B cell (primary cell): Measurements from ENCODE around the gene SAMD4B. TPM values are rescaled to one million over a fixed set of nuclear protein-coding genes. Genes with fewer than 3 reads are reported as not detected.

Experiments
- ATAC-seq: fragments of 200-7000 bp; cut with Tn5 transposase; one replicate; pipeline ENCODE4 v1.10.0; 2021; ENCODE audit warnings: low read depth, mild to moderate bottlenecking, moderate number of reproducible peaks, moderate library complexity
- CTCF ChIA-PET: fragments of 350-600 bp; sonication (Branson Sonifier 250); formaldehyde crosslinking; loops from one replicate; lab custom pipeline; 2021; ENCODE audit warnings: antibody characterized with exemption, inconsistent platforms; lab: Charles Lee
- POLR2A ChIA-PET: fragments of 350-600 bp; sonication (Branson Sonifier 250); formaldehyde crosslinking; loops from one replicate; lab custom pipeline; 2021; ENCODE audit warnings: antibody characterized with exemption; lab: Charles Lee
- DNase-seq: peaks from one replicate; pipeline ENCODE4 v3.0.0; 2013
- H2AFZ ChIP-seq: 2 replicates; pipeline ENCODE4 v1.6.1; 2012; ENCODE audit warnings: mild to moderate bottlenecking, low read depth, low read length; ENCODE audit not compliant: insufficient read depth, poor library complexity, severe bottlenecking
- H3K27ac ChIP-seq, 2 donors: 1 replicate in 1 of 2; 2 replicates in 1 of 2; pipeline ENCODE4 v1.5.1; 2012 to 2013; ENCODE audit warnings: low read length in 2 of 2, mild to moderate bottlenecking in 2 of 2, moderate library complexity in 1 of 2
- H3K27me3 ChIP-seq, 4 experiments: fragments of 200-600 bp in 1 of 4; sonication (generic) in 1 of 4; replicated peaks in 1 of 4; 1 replicate in 2 of 4; 2 replicates in 2 of 4; pipeline versions ENCODE4 v1.6.1 to v1.7.0; 2013 to 2016; ENCODE audit warnings: low read length in 3 of 4, mild to moderate bottlenecking in 2 of 4, mixed read lengths in 1 of 4, moderate library complexity in 1 of 4; ENCODE audit not compliant: insufficient read depth in 4 of 4, control insufficient read depth in 3 of 4; ENCODE audit errors: control extremely low read depth in 1 of 4
- H3K36me3 ChIP-seq, 2 experiments: replicated peaks in 1 of 2; 1 replicate in 1 of 2; 2 replicates in 1 of 2; pipeline versions ENCODE4 v1.6.1 to v1.7.1; 2013; ENCODE audit warnings: low read length in 1 of 2; ENCODE audit not compliant: insufficient read depth in 2 of 2, control insufficient read depth in 1 of 2; ENCODE audit errors: control extremely low read depth in 1 of 2, extremely low read depth in 1 of 2
- H3K4me1 ChIP-seq, 2 donors: fragments of 200-600 bp in 1 of 2; sonication (generic) in 1 of 2; 1 replicate in 1 of 2; 2 replicates in 1 of 2; pipeline versions ENCODE4 v1.5.1 to v1.6.1; 2013 to 2017; ENCODE audit warnings: low read length in 2 of 2; ENCODE audit not compliant: control insufficient read depth in 2 of 2, insufficient read depth in 2 of 2
- H3K4me2 ChIP-seq: replicated peaks from 2 replicates; pipeline ENCODE3; 2012; ENCODE audit warnings: mild to moderate bottlenecking, low read depth, low read length; ENCODE audit not compliant: poor library complexity, severe bottlenecking
- H3K4me3 ChIP-seq, 5 experiments: fragments of 200-600 bp in 1 of 5; sonication (generic) in 1 of 5; 1 replicate in 3 of 5; 2 replicates in 2 of 5; pipeline versions ENCODE4 v1.5.1 to v1.7.0; 2011 to 2016; ENCODE audit warnings: low read length in 4 of 5, mild to moderate bottlenecking in 4 of 5, low read depth in 2 of 5, control low read depth in 1 of 5, moderate library complexity in 1 of 5; ENCODE audit not compliant: insufficient read depth in 1 of 5; ENCODE audit errors: control extremely low read depth in 1 of 5, extremely low read depth in 1 of 5
- H3K79me2 ChIP-seq: fragments of 200-600 bp; sonication (generic); one replicate; pipeline ENCODE4 v1.6.0; 2016; ENCODE audit warnings: low read length; ENCODE audit not compliant: control insufficient read depth, insufficient read depth
- H3K9ac ChIP-seq: fragments of 200-600 bp; sonication (generic); 2 replicates; pipeline ENCODE4 v1.6.1; 2017; ENCODE audit warnings: mild to moderate bottlenecking, low read length, moderate library complexity
- H3K9me3 ChIP-seq, 3 donors: one replicate each; pipeline versions ENCODE4 v1.6.1 to v1.7.1; 2013; ENCODE audit warnings: low read length in 2 of 3; ENCODE audit not compliant: control insufficient read depth in 2 of 3, insufficient read depth in 1 of 3; ENCODE audit errors: control extremely low read depth in 1 of 3
- H4K20me1 ChIP-seq: 2 replicates; pipeline ENCODE4 v1.6.0; 2012; ENCODE audit warnings: mild to moderate bottlenecking, low read length; ENCODE audit not compliant: insufficient read depth, control insufficient read depth, poor library complexity, severe bottlenecking
- H3K27ac Mint-ChIP-seq: one replicate; pipeline ENCODE4 v1.8.0; 2021; ENCODE audit warnings: mixed read lengths
- H3K27me3 Mint-ChIP-seq: one replicate; pipeline ENCODE4 v1.8.0; 2021; ENCODE audit warnings: mixed read lengths
- H3K4me1 Mint-ChIP-seq: one replicate; pipeline ENCODE4 v1.8.0; 2021; ENCODE audit warnings: mixed read lengths
- H3K4me3 Mint-ChIP-seq: one replicate; pipeline ENCODE4 v1.8.0; 2021; ENCODE audit warnings: mixed read lengths
- H3K9me3 Mint-ChIP-seq: one replicate; pipeline ENCODE4 v1.8.0; 2022; ENCODE audit warnings: mixed read lengths; ENCODE audit not compliant: insufficient read depth
- EZH2 ChIP-seq: IDR thresholded peaks from 2 replicates; pipeline ENCODE4 v1.6.1; 2012; ENCODE audit warnings: borderline replicate concordance, low read depth, mild to moderate bottlenecking, moderate library complexity, low read length; ENCODE audit not compliant: insufficient read depth, poor library complexity, severe bottlenecking
- WGBS: methylation state at CpG from one replicate; pipeline ENCODE4 v1.1.5; 2013; ENCODE audit warnings: missing lambda C conversion rate; ENCODE audit not compliant: insufficient coverage; 5-methylcytosine and 5-hydroxymethylcytosine counted together
- intact Hi-C: fragments of 100-400 bp; cut with micrococcal nuclease; formaldehyde crosslinking; loops from one replicate; pipeline ENCODE4 v1.10.0; 2022
- polyA plus RNA-seq: library from polyadenylated mRNA; depleted of rRNA; stranded (reverse); fragments of >200 nt; gene quantifications from 2 replicates; pipeline ENCODE4 v1.2.3, GENCODE V29; 2012
- total RNA-seq, 2 donors: library from RNA; stranded (reverse); fragments of 120-200 nt in 1 of 2; gene quantifications; 1 replicate in 1 of 2; 2 replicates in 1 of 2; pipeline versions ENCODE4 v1.2.3 to v1.2.4, GENCODE V29; 2013 to 2022
- TF ChIP-seq, protein P1 (sequence below): fragments of 200-600 bp; IDR thresholded peaks from one replicate; pipeline ENCODE4 v1.8.0; 2022; ENCODE audit warnings: antibody characterized with exemption, mild to moderate bottlenecking

Gene SAMD4B
- total and polyA plus RNA-seq, 2 donors (not counting 1 experiment from before 2014, with no cell fraction given): 87.3 to 90.0 TPM

DNA sequence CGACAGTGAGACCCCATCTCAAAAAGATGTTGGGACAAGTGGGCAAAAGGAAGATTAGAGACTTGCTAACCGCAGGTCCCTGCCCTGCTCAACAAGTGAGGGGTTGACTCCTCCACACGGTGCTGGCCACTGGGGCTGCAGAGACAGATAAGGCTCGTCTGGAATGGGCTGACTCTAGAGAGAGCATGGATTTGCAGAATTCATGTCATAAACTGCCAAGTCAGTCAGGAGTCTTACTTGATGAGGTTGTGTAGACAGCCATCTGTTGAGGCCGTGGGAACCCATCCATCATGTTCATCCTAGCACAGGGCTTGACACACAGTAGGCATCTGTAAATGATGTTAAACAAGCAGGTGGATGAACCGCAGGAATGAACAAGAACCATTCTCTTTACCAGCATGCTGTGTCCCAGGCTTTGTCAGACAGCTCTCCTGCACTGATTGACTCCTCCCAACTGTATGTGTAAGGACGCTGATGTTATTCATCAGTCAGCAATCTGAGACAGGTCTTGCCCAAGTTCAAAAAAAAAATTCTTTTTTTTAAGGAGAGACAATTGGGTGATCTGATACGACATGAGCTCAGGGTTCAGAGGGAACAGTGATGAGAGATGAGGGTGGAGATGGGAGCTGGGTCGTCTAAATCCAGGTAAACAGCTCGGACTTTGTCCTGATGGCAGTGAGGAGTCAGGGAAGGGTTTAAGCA, 39.8 kb downstream of the SAMD4B start:
- H3K9me3 Mint-ChIP-seq: no peaks in the 10 kb centered on the region
- 93% methylated on average over 9 of the region's 10 CpGs for WGBS
- no peak overlapping the region for H3K4me3 Mint-ChIP-seq
- Histone ChIP-seq H3K4me1 (peaks cover 0 to 6% of the 10 kb centered on the region in 2 donors), H3K27me3 (no peaks in the 10 kb centered on the region), H3K9me3 (no peaks in the 10 kb centered on the region), H3K4me2 (no peak overlapping the region), H4K20me1 (no peaks in the 10 kb centered on the region), H3K27ac (no peak overlapping the region), H3K79me2 (no peaks in the 10 kb centered on the region), H3K4me3 (no peak overlapping the region), H2AFZ (no peak overlapping the region), H3K9ac (no peak overlapping the region), H3K36me3 (peaks cover 4 to 87% of the 10 kb centered on the region in 2 experiments)
- ChIA-PET POLR2A (no interaction called here), CTCF (interaction anchor here (1.9 kb wide), 1 partner anchor 29 kb away, joined by 4 read pairs; no protein-coding TSS in a partner anchor)
- TF ChIP-seq, protein P1, sequence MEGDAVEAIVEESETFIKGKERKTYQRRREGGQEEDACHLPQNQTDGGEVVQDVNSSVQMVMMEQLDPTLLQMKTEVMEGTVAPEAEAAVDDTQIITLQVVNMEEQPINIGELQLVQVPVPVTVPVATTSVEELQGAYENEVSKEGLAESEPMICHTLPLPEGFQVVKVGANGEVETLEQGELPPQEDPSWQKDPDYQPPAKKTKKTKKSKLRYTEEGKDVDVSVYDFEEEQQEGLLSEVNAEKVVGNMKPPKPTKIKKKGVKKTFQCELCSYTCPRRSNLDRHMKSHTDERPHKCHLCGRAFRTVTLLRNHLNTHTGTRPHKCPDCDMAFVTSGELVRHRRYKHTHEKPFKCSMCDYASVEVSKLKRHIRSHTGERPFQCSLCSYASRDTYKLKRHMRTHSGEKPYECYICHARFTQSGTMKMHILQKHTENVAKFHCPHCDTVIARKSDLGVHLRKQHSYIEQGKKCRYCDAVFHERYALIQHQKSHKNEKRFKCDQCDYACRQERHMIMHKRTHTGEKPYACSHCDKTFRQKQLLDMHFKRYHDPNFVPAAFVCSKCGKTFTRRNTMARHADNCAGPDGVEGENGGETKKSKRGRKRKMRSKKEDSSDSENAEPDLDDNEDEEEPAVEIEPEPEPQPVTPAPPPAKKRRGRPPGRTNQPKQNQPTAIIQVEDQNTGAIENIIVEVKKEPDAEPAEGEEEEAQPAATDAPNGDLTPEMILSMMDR: no peak
- TF ChIP-seq EZH2: no peak
- no peaks in the 10 kb centered on the region for H3K27me3 Mint-ChIP-seq
- no peak for ATAC-seq
- H3K4me1 Mint-ChIP-seq: peaks cover 9% of the 10 kb centered on the region
- DNase-seq: no peak
- peak overlapping the region; percentile 20 for H3K27ac Mint-ChIP-seq
- intact Hi-C loops: no loop called here
